ELF-1 (cell line): ENCODE measurements around the gene TACR2.
A peak's percentile ranks its signal among the peaks of the same experiment; 100 is the strongest.

Source experiments
- DNase-seq: peaks from one replicate; pipeline ENCODE4 v3.0.0-alpha.2; 2016; ENCODE audit warnings: low read depth, low spot score

Gene TACR2

GRCh38 chr10:69416695-69417094 is at the start of gene TACR2:
TSS of gene TACR2 (minus strand) at chr10:69416918. CDS start at chr10:69416323, 595 bp downstream.
- no peak for DNase-seq

GRCh38 chr10:69466158-69466490 is 49.4 kb upstream of the TACR2 start:
- DNase-seq = no peak

GRCh38 chr10:69465457-69466157 is 48.9 kb upstream of the TACR2 start:
- no peak for DNase-seq

GRCh38 chr10:69464801-69465401 is 48.2 kb upstream of the TACR2 start:
- no peak for DNase-seq

- DNase-seq = no peak
Observed at GRCh38 chr10:69464401-69464800, 47.7 kb upstream of the TACR2 start.

GRCh38 chr10:69463886-69464285 is 47.2 kb upstream of the TACR2 start:
- no peak for DNase-seq

- no peak for DNase-seq
Observed at GRCh38 chr10:69461243-69462025, 44.7 kb upstream of the TACR2 start.

GRCh38 chr10:69460576-69461242 is 44.0 kb upstream of the TACR2 start:
- no peak for DNase-seq

GRCh38 chr10:69459893-69460575 is 43.3 kb upstream of the TACR2 start:
- no peak for DNase-seq

GRCh38 chr10:69459101-69459790 is 42.5 kb upstream of the TACR2 start:
- DNase-seq = no peak

- peak; percentile 62 for DNase-seq
Observed at GRCh38 chr10:69458430-69459100, 41.8 kb upstream of the TACR2 start.

- peak; percentile 48 for DNase-seq
Observed at GRCh38 chr10:69457771-69458237, 41.1 kb upstream of the TACR2 start.

- no peak for DNase-seq
Observed at GRCh38 chr10:69456880-69457693, 40.4 kb upstream of the TACR2 start.

- no peak for DNase-seq
Observed at GRCh38 chr10:69455006-69455763, 38.5 kb upstream of the TACR2 start.

- no peak for DNase-seq
Observed at GRCh38 chr10:69453795-69454194, 37.1 kb upstream of the TACR2 start.

- no peak for DNase-seq
Observed at GRCh38 chr10:69452676-69453415, 36.1 kb upstream of the TACR2 start.

- peak; percentile 66 for DNase-seq
Observed at GRCh38 chr10:69451784-69452251, 35.1 kb upstream of the TACR2 start.
